ENCODE measurements around the gene RHEX.
"Not testable (repeated sequence)": the region's sequence is repeated elsewhere in the genome, so short reads cannot be mapped to it uniquely, and the experiment has no call there.

Gene RHEX, protein sequence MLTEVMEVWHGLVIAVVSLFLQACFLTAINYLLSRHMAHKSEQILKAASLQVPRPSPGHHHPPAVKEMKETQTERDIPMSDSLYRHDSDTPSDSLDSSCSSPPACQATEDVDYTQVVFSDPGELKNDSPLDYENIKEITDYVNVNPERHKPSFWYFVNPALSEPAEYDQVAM

DNA sequence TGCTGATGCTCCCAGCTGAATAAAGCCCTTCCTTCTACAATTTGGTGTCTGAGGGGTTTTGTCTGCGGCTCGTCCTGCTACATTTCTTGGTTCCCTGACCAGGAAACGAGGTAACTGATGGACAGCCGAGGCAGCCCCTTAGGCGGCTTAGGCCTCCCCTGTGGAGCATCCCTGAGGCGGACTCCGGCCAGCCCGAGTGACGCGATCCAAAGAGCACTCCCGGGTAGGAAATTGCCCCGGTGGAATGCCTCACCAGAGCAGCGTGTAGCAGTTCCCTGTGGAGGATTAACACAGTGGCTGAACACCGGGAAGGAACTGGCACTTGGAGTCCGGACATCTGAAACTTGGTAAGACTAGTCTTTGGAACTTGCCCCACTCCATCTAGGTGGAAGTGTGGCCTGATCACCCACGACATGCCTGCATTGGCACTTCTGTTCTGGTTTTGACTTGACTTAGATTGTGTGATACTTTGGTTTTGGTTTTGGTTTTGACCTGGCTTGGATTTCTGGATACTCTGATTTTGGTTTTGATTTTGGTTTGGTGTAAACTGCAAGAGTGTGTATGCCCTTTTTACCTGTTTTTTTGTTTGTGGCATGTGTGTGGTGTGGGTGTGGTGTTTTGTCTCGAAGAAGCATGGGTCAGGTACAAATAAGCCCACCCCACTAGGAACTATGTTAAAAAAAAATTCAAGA lies at the start of gene RHEX:
TSS of gene RHEX (plus strand) at position 255 of the 692 bp plus-strand sequence. CDS start 44,656 bp downstream, outside the sequence.
- not testable (repeated sequence) for DNase-seq

DNA sequence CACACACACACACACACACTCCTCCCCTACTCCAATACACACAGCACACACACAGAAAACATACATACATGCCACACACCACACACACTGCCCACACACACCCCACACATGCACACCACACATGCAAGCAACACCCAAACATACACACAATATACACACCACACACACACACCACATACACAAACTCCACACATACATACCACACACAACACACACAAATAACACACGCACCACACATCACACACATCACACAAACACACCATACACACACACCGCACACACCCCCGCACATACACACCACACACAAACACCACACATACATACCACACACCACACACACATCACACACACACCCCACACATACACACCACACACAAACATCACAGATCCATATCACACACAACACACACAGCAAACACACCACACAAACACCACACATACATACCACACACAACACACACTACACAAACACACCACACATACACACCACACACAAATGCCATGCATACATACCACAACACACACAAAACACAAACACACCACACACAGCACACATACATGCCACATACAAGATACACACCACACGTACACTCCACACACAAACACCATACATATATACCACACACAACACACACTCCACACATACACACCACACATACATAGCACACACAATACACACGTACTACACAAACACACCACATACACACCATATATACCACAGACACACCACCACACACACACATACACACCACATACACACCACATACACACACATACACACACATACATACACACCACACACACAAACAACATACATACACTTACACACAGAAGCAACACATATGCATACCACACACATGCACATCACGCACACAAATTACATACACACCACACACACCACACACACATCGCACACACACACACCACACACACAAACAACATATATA lies 48.8 kb upstream of the RHEX start:
- DNase-seq = no peak

DNA sequence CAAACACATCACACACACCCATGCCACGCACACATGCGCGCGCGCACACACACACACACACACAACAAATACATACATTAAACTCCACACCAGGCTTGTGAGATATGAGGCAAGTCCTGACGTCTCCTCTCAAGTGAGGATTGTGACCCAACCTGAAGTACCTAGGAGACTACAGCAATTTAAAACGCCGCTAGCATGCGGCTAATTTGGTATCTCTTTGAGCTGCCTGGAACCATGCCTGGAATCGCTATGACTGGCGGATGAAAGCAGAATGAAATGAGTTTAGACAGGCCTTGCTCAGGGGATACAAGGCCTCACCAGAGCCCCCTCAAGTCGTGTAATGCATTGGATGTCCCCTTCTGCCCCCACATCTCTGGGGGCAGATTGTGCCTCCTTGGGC lies 48.1 kb upstream of the RHEX start:
- no peak for DNase-seq

DNA sequence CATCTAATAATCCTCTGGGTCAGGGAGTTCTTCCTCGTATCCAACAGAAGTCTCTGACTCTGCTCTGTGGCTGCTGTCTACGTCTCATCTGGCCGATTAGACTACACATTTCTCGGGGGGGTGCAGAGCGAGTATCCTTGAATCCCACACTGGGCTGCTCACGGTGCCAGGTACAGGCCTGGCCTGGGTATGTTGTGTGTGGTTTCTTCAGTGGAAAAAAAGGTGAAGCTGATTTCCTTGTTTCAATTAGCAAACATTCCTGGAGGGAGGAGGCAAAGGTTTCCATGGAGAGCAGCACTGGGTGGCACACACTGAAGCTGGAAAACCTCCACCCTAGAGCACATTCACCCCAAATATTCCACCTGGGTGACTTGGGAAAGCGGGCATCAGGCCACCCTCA lies 47.7 kb upstream of the RHEX start:
- no peak for DNase-seq

DNA sequence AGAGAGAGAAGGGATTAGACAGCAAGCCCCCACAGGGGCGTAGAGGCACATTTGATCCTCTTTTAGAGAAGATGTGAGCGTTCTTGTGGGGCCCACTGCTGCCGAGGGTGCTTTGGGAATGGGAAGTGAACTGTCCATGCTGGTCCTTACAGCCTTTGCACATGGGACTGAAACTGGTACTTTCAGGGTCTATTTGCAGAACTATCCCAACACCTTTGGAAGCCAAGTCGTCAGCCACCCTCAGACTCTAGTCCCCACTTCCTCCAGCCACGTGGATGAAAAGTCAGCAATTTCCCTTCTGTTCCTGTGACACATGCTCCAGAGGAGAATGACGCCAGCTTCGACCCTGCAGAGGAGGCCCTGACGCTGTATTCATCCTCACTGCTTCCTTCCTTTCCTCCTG lies 47.2 kb upstream of the RHEX start:
- DNase-seq = no peak

DNA sequence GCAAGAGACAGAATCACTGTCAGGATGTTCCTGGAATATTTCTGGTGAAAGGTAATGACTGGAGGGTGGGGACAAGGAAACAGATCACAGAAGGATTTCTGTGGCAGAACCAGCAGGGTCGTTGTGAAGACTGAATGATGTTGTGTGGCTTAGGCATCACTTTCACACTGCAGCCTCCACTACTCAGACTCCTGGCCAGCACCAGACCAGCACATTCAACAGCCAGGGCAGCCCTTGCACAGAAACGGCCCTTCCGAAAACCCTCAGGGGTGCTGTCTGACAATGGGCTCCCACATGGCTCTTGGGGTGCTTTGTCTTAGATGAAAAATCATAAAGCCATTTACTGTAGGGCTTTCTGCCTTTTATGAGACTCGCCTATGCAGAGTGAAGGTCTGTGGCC lies 46.0 kb upstream of the RHEX start:
- no peak for DNase-seq

DNA sequence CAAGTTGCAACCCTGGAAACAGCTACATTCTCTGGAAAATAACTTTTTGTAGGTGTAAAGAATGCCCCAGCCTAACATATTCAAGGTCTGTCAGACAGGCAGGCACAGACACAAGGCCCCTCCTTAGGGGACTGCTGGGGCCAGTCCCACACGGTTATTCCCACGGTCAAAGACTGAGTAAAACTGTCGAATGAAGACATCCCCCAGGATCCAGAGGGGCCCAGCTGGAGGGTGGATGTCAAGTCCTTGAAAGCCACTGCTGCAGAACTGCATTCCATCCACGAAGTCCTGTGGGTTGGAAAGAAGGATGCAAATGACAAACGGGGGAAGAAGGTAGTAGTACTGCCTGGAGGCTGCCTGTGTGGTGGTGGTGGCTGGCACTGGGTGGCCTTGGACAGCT lies 42.9 kb upstream of the RHEX start:
- DNase-seq = no peak

DNA sequence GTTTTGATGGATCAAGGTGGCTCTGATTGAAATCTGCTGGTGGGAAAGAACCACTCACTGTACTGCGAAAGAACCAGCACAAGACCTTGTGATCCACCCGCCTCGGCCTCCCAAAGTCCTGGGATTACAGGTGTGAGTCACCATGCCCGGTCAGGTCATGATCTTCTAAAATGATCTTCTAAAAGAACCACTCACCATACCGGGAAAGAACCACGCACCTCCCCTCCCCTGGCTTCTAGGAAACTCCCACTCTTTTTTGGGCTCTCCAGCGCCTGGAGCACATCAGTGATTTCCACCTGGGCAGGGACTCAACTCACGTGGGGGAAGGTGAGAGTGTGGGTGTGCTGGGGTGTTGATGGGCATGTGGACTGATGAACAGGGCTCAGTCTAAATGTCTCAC lies 41.9 kb upstream of the RHEX start:
- DNase-seq = no peak

DNA sequence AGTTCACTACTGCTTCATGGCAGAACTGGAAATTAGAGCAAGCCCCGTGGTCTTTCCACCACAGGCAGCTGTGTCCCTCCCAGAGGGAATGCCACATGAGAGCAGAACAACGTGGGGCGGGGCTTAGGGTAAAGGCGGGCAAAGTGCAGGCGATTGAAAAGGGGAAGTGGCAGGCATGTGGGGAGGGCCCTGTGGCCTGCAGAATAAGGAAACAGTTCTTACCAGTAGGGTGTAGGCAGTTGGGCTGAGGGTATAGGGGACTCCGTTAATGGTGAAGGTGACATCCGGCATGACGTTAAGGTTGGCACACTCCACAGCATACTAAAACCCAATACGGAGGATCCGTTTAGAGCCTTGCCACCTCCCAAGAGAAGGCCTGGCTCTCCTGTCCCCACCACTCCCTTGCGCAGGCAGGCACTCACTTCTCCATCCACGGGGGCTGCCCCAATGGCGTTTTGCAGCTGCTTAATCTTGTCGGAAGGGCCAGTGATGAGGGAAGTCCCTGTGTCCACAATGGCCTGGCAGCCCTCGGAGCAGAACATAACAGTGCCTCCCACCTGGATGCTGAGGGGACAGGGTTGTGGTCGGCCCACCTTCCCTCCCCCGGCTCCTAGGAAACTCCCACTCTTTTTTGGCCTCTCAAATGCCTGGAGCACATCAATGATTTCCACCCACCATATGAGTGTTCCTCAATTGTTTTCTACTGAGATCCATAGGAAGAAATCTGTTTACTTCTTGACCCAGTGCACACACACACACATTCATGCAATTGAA lies 40.7 kb upstream of the RHEX start:
- no peak for DNase-seq

DNA sequence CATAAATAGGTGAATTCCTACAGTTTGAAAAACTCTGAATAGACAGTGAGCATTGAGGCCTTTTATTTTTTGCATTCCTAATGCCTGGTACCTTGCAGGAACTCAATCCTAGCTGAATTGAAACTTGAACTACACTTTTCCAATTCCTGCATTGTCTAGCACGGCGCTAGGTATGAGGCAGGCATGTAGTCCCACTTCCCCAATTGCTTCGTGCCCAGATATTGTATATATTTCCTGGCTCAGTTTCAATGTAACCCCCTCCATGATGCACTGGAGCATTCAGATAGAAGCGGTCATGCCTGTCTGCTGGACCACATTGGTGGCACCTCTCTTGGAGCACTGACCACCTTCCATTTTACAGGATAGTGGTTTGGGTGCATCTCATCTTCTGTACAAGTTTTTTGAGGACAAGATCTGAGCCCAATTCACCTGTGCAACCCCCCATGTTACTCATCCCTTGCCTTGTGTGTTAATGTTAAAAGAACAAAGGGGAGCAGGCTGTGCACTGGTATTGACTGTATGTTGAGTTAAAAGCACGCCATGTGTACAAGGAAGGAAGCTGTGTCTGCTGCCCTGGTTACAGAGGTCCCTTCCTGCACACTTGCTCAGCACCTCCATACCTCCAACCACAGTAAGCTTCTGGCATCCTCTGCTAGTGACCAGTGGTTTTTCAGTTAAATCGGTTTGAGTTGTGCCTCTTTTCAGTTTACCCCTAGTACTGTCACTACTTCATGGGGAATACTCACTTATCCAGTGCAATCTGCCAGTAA lies 39.8 kb upstream of the RHEX start:
- no peak for DNase-seq

DNA sequence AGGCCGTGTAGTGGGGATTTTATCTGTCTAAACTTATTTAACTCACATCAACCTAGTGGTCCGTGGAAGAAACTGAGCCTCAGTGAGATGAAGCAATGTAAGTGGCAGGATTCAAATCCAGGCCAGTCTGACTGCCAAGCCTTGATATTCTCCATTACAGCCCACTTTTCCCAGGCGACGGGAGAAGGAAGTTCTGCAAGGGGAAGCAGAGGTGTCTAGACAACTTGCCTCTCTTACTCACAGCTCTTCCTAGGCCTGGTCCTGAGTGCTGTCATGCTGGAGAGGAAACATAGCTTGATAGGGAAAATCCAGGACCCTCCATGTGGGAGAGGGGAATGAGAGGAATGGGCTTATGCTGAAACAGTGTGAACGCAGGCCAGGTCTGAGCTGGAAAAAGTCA lies 38.4 kb upstream of the RHEX start:
- no peak for DNase-seq

DNA sequence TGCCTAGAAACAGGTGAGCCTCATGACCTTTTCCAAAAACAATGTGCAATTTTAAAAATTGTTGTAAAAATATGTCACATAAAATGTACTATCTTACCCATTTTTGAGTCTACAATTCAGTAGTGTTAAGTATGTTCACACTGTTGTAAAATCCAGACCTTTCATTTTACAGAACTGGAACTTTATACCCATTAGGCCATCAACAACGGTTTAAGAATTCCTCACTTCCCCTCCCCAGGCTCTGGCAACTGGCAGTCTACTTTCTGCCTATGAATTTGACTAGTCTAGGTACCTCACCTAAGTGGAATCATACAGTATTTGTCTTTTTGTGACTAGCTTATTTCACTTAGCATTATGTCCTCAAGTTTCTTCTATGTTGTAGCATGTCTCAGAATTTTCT lies 37.9 kb upstream of the RHEX start:
- no peak for DNase-seq

DNA sequence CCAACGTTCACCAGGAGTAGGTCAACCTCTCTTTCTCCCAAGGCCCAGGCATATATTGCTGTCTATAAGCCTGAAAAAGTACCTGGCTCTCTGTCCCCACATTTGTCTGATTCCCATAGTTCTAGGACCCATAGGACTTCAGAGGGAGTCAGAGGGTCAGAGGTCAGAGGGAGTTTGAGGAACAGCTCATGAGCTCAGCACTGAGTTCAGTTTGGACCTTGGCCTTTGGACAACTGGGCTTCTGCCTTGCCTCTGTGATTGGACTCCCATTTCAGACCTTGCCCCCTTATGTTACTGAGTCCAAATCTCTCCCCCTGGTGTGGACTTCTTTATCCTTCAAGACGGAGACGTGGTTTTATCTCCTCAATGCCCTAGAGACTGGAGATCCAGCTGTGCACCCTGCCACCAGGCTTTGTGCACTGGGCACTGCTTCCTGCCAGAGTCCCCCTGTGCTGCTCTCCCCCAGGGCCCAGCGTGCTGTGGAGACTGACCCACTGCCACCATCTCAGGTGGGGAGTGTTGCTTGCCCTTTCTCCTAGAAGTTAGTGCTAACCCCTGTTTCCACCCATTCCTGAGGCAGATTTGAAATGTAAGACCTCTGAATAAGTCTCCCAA lies 32.5 kb upstream of the RHEX start:
- no peak for DNase-seq

DNA sequence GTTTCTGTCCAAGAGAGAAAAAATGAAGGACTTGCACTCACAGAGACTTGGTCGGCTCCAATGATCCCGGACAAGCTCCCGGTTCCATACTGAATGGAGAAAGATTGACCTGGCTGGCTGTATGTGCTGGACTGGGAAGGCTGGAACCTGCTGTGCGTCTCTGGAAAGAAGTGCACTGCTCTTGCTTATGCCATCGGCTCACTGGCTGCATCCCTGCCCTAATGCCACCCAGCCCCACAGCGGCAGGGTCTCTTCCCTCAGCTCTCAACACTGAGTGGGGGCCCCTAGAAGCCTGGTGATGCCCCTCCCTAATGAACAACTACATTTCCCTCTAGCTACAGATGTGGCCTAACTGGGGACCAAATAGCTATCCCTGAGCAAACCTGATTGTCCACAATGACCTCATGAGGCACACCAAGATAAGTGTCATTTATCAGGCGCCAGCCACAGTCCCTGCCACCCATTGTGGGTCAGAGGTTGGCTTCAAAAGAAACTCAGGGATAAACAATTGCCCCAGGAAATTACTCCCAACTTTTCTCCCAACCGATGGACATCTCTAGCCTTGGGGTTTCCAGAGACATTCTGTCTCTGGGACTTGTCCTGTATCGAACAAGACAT lies 31.9 kb upstream of the RHEX start:
- DNase-seq = no peak

DNA sequence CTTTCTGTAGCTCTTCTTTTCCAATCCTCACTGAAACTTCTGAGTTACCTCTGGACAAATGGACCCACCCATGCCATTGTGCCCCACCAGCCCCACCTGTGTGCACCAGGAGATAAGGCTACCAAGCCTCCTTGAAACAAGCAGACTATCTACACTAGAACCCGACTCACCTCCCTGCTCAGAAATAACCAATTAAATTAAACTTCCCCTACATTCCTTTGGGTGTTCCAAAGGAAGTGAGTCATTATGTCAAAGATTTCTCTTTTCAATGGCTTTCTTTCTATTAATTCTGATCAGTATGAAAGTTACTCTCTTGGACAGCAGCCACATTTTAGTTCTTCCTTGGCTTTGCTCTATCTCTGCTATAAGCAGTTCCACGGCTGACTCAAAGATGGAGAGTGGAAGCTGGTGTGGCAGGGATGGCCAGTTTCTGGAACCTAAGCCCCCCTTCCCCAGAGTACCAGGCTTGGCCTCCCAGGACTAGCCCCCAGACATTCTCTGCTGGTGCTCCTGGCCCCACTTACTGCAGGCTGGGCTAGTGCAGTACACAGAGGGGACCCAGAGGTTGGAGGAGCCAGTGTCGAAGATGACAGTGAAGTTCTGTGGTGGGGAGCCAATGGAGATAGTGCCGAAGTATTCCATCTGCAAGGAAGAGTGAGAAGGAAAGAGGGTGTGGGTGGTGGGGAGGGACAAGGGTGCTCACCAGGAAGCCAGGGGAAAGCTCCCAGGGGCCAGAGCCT lies 31.2 kb upstream of the RHEX start:
- DNase-seq = no peak

DNA sequence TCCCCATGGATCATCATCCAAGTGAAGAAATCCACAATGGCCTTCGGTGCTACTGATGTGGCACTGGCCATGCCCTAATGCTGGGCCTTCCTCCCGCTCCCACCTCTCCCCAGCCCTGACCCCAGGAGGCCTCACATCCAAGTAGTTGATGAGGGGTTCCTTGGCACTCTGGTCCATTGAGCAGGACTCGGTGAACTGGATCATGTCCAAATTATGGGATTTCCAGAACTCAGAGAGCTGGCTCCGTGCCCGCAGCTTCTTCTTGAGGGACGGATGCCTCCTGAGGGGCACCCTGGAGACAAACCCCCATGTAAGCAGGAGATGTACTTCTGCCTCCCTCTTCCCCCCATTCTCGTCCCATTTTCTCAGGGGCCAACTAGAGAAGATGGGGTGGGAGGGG lies 30.2 kb upstream of the RHEX start:
- DNase-seq = no peak

DNA sequence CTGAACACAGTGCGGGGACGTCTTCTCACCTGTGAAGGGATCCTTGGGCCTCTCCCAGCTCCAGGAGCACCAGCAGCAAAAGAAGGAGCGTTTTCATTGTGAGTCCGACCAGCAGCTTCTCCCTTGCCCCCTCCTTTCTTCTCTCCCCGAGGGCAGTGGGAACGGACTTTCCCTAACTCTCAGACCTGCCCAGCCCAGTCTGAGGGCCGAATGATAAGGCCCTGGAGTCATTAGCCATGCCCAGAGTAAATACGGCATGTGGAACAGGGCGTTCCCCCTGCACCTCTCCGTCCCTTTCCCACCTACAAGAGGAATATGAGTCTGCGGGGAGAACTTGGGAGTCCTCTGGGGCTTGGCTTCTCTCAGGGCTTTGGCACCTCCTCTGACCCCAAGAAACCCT lies 29.3 kb upstream of the RHEX start, which contains the start of gene CTSE:
TSS of gene CTSE (minus strand) at position 201 of the 400 bp plus-strand sequence. CDS start at position 97, 104 bp downstream.
- DNase-seq = no peak

DNA sequence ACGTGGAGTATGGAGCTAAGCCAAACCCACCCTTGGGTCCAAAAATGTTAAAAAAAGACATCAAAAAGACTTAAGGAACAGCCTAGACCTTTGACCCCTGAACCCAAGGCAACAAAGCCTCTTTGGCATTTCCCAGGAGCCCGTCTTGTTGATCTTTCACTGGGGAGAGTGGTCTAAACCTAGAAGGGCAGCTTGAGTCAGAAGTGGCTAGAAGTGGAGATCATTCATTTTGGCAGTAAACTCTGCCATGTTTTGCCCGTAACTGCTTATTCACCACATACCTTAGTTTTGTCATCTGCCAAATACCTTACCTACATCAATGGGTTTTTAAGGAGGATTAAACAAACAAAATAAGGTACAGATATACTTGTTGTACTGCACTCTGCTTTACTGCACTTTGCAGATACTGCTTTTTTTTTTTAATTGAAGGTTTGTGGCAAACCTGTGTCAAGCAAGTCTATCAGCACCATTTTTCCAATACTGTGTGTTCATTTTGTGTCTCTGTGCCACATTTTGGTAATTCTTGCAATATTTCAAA lies 27.6 kb upstream of the RHEX start:
- no peak for DNase-seq

DNA sequence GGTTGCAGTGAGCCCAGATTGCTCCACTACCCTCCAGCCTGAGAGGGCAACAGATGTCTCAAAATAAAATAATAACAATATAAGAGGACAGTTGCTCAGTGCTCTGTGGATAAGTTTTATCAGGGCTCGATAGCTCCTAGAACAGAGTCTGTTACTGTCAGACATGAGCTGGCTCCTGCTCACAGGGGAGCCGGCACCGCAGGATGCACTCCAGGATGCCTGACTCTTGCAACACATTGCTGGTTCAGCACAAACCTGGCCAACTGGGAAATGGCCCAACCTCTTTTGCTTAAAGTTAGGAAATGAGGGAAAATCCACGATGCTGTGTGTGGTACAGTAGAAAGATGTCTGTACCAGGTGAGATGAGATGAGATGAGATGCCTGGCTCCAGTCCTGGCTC lies 23.5 kb upstream of the RHEX start:
- DNase-seq = no peak

DNA sequence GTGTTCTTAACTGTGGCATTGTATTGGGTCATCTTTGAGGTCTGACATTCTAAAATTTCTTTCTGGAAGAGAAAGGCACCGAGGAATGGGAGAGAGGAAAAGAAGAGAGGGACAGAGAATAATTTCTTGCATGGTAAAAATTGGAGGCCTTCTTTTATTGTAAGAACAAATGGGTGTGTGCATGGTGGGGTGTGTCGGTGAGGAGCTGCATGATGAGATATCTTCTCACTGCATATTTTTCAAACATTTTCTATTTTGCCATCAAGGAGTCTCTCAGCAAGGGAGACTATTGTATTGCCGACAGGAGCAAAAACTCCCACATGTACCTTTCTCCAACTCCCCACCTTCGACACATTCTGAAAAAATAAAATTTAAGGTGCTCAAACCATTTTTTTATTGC lies 22.8 kb upstream of the RHEX start:
- no peak for DNase-seq

All from NCI-H1417 treated with DMSO at 0.1 percent for 48 hours (cell line).